Muscle layer of colon (tissue), 2 donors: ENCODE results near the gene BFAR.
"Not testable (repeated sequence)": the region's sequence is repeated elsewhere in the genome, so short reads cannot be mapped to it uniquely, and the experiment has no call there.

Source experiments
- H3K27ac ChIP-seq: one replicate; pipeline ENCODE4 v1.7.0; 2013; ENCODE audit warnings: low read depth, mild to moderate bottlenecking, low read length, moderate library complexity
- H3K27me3 ChIP-seq, 2 donors: one replicate each; pipeline ENCODE4 v1.7.0; 2013; ENCODE audit warnings: low read length in 2 of 2, mild to moderate bottlenecking in 2 of 2; ENCODE audit not compliant: insufficient read depth in 2 of 2, control insufficient read depth in 1 of 2
- H3K36me3 ChIP-seq: one replicate; pipeline ENCODE4 v1.7.0; 2013; ENCODE audit warnings: mild to moderate bottlenecking, low read length; ENCODE audit not compliant: insufficient read depth
- H3K4me1 ChIP-seq: one replicate; pipeline ENCODE4 v1.7.0; 2013; ENCODE audit warnings: mild to moderate bottlenecking, low read length; ENCODE audit not compliant: insufficient read depth
- H3K4me3 ChIP-seq, 2 donors: one replicate each; pipeline ENCODE4 v1.7.0; 2013; ENCODE audit warnings: low read length in 2 of 2, low read depth in 1 of 2, mild to moderate bottlenecking in 1 of 2, moderate library complexity in 1 of 2
- H3K9ac ChIP-seq: one replicate; pipeline ENCODE4 v1.7.0; 2013; ENCODE audit warnings: low read length
- H3K9me3 ChIP-seq: one replicate; pipeline ENCODE4 v1.7.0; 2013; ENCODE audit warnings: mild to moderate bottlenecking, low read length
- donor health status: abdominal sarcoma.
- donor health status: Adenocarcinoma of cecum.

The BFAR gene

GRCh38 chr16:14703156-14704011 is 70.6 kb downstream of the BFAR start, which contains the start of gene NPIPA3:
TSS of gene NPIPA3 (plus strand) at chr16:14703411. CDS start at chr16:14708944, 5,533 bp downstream.
- H3K4me3 ChIP-seq, H3K36me3 ChIP-seq, H3K27ac ChIP-seq, H3K9me3 ChIP-seq, H3K27me3 ChIP-seq, H3K9ac ChIP-seq, H3K4me1 ChIP-seq: not testable (repeated sequence)
